Smooth muscle cell (in vitro differentiated cells): ENCODE measurements around the gene PPP6C. TPM values are rescaled to one million over a fixed set of nuclear protein-coding genes. Genes with fewer than 3 reads are reported as not detected.

Source experiments
- DNase-seq: peaks from one replicate; lab custom pipeline; 2025; ENCODE audit not compliant: unreplicated experiment; lab: John Stamatoyannopoulos, UW
- H2AFZ ChIP-seq: fragments of 200-600 bp; sonication (generic); 2 replicates; pipeline ENCODE4 v1.6.0; 2016; ENCODE audit warnings: antibody characterized with exemption, low read depth, mild to moderate bottlenecking
- H3F3A ChIP-seq: fragments of 200-600 bp; sonication (generic); 2 replicates; pipeline ENCODE4 v1.6.0; 2017; ENCODE audit warnings: antibody characterized with exemption, low read depth
- H3K27ac ChIP-seq: fragments of 200-600 bp; sonication (generic); 2 replicates; pipeline ENCODE4 v1.5.1; 2016; ENCODE audit warnings: low read depth, mild to moderate bottlenecking
- H3K27me3 ChIP-seq: fragments of 200-600 bp; sonication (generic); 2 replicates; pipeline ENCODE4 v1.6.1; 2016; ENCODE audit warnings: low read depth, mild to moderate bottlenecking
- H3K36me3 ChIP-seq: fragments of 200-600 bp; sonication (generic); 2 replicates; pipeline ENCODE4 v1.5.1; 2016; ENCODE audit warnings: low read depth
- H3K4me1 ChIP-seq: fragments of 200-600 bp; sonication (generic); 2 replicates; pipeline ENCODE4 v1.5.1; 2016; ENCODE audit warnings: low read depth
- H3K4me2 ChIP-seq: fragments of 200-600 bp; sonication (generic); 2 replicates; pipeline ENCODE4 v1.6.0; 2016; ENCODE audit warnings: mild to moderate bottlenecking
- H3K4me3 ChIP-seq: fragments of 200-600 bp; sonication (generic); 2 replicates; pipeline ENCODE4 v1.5.1; 2016; ENCODE audit warnings: mild to moderate bottlenecking
- H3K79me2 ChIP-seq: fragments of 200-600 bp; sonication (generic); 2 replicates; pipeline ENCODE4 v1.6.0; 2016; ENCODE audit warnings: low read depth, mild to moderate bottlenecking
- H3K9ac ChIP-seq: fragments of 200-600 bp; sonication (generic); 2 replicates; pipeline ENCODE4 v1.6.0; 2016; ENCODE audit warnings: low read depth
- H3K9me3 ChIP-seq: fragments of 200-600 bp; sonication (generic); replicated peaks from 2 replicates; pipeline ENCODE4 v1.5.1; 2016; ENCODE audit warnings: low read depth
- H4K20me1 ChIP-seq: fragments of 200-600 bp; sonication (generic); 2 replicates; pipeline ENCODE4 v1.6.0; 2016; ENCODE audit warnings: low read depth
- CTCF ChIP-seq: fragments of 200-600 bp; sonication (generic); IDR thresholded peaks from 2 replicates; pipeline ENCODE4 v1.5.1; 2017; ENCODE audit warnings: borderline replicate concordance, mild to moderate bottlenecking, antibody characterized with exemption; ENCODE audit not compliant: insufficient read depth, poor library complexity, severe bottlenecking
- WGBS: methylation state at CpG from one replicate; pipeline ENCODE4 v1.1.7; 2016; ENCODE audit warnings: low lambda C conversion rate; 5-methylcytosine and 5-hydroxymethylcytosine counted together
- polyA plus RNA-seq: library from polyadenylated mRNA; unstranded; fragments of >200 nt; fragmentation: Nextera tagmentation; extraction: Ambion mirVana; gene quantifications from 2 replicates; pipeline ENCODE4 v1.2.1, GENCODE V29; 2016
- total RNA-seq: library from RNA; depleted of rRNA; stranded (reverse); fragments of >200 nt; gene quantifications from 2 replicates; pipeline ENCODE4 v1.2.3, GENCODE V29; 2014

The PPP6C gene
- total and polyA plus RNA-seq, 2 experiments from 2014 or later: 25.2 to 34.2 TPM

- no peak overlapping the region for H2AFZ ChIP-seq
- no peaks in the 10 kb centered on the region for H3K9me3 ChIP-seq
- H3K27me3 ChIP-seq: no peaks in the 10 kb centered on the region
- H3K4me2 ChIP-seq: no peak overlapping the region
- no peak for DNase-seq
- no peak overlapping the region for H3K27ac ChIP-seq
- H3K4me3 ChIP-seq: no peak overlapping the region
- WGBS: 90% methylated on average over 3 of the region's 3 CpGs
- no peaks in the 10 kb centered on the region for H3K4me1 ChIP-seq
- H3K36me3 ChIP-seq: peaks cover 6% of the 10 kb centered on the region
- no peak for TF ChIP-seq CTCF
- H3F3A ChIP-seq: no peaks in the 10 kb centered on the region
- H3K79me2 ChIP-seq: peaks cover 30% of the 10 kb centered on the region
- H3K9ac ChIP-seq: no peak overlapping the region
- H4K20me1 ChIP-seq: peaks cover 51% of the 10 kb centered on the region
Observed at GRCh38 chr9:125161284-125161918, 28.2 kb downstream of the PPP6C start.

GRCh38 chr9:125160750-125161149 is 28.9 kb downstream of the PPP6C start:
- Histone ChIP-seq H3K27me3 (no peaks in the 10 kb centered on the region), H3K36me3 (peaks cover 6% of the 10 kb centered on the region), H3K27ac (no peak overlapping the region), H3K4me1 (no peaks in the 10 kb centered on the region), H3K79me2 (peaks cover 28% of the 10 kb centered on the region), H2AFZ (no peak overlapping the region), H3K9ac (no peak overlapping the region), H3K4me3 (no peak overlapping the region), H3K4me2 (no peak overlapping the region), H3F3A (no peaks in the 10 kb centered on the region), H4K20me1 (peaks cover 46% of the 10 kb centered on the region), H3K9me3 (no peaks in the 10 kb centered on the region)
- TF ChIP-seq CTCF: no peak
- DNase-seq: no peak

- 97% methylated on average over 2 of the region's 2 CpGs for WGBS
Observed at GRCh38 chr9:125156551-125156950, 33.1 kb downstream of the PPP6C start.

More at GRCh38 chr9:125156551-125156950, 33.1 kb downstream of the PPP6C start:
- Histone ChIP-seq H3K9ac (no peak overlapping the region), H4K20me1 (peaks cover 24% of the 10 kb centered on the region), H3K79me2 (peaks cover 11% of the 10 kb centered on the region), H3K9me3 (no peaks in the 10 kb centered on the region), H3F3A (no peaks in the 10 kb centered on the region), H3K36me3 (peaks cover 17% of the 10 kb centered on the region), H3K4me2 (no peak overlapping the region), H2AFZ (no peak overlapping the region), H3K4me1 (no peaks in the 10 kb centered on the region), H3K4me3 (no peak overlapping the region), H3K27ac (no peak overlapping the region), H3K27me3 (no peaks in the 10 kb centered on the region)
- no peak for DNase-seq
- no peak for TF ChIP-seq CTCF
